Endothelial cell of umbilical vein (primary cell): Measurements from ENCODE around the gene BPTF. TPM values are rescaled to one million over a fixed set of nuclear protein-coding genes. Genes with fewer than 3 reads are reported as not detected.

Source experiments
- Bru-seq: library from RNA; stranded (reverse); fragments of 400-500 nt; gene quantifications from one replicate; lab custom pipeline; 2021; lab: Mats Ljungman, UMichigan
- BruChase-seq, 2 experiments: library from RNA; stranded (reverse); fragments of 400-500 nt; gene quantifications; one replicate each; lab custom pipeline; 2021; lab: Mats Ljungman, UMichigan
- BruUV-seq: library from RNA; stranded (reverse); fragments of 400-500 nt; replicated peaks from 2 replicates; lab custom pipeline; 2021; lab: Mats Ljungman, UMichigan
- CTCF ChIA-PET: fragments of 300-600, 350-600 bp; sonication (Branson Sonifier 250); formaldehyde crosslinking; loops from one replicate; lab custom pipeline; 2021; ENCODE audit warnings: antibody characterized with exemption, inconsistent platforms; lab: Charles Lee
- POLR2A ChIA-PET: fragments of 300-600, 350-600 bp; sonication (Branson Sonifier 250); formaldehyde crosslinking; loops from one replicate; lab custom pipeline; 2021; ENCODE audit warnings: antibody characterized with exemption, inconsistent platforms; lab: Charles Lee
- DNase-seq: peaks from one replicate; pipeline ENCODE4 v3.0.0-alpha.2; 2011; ENCODE audit warnings: low read depth, low spot score
- FAIRE-seq: peaks from 2 replicates; lab custom pipeline; 2011; peaks lifted over from hg19 to GRCh38; lab: Jason Lieb, UNC
- H2AFZ ChIP-seq: 2 replicates; pipeline ENCODE4 v1.6.0; 2012; ENCODE audit warnings: low read depth, low read length, control low read depth, inconsistent platforms
- H3K27ac ChIP-seq: 2 replicates; pipeline ENCODE4 v1.5.1; 2011; ENCODE audit warnings: low read depth, mild to moderate bottlenecking, control low read depth, low read length, moderate library complexity; ENCODE audit not compliant: insufficient read depth
- H3K27me3 ChIP-seq, 2 experiments: 2 replicates each; pipeline versions ENCODE4 v1.6.0 to v1.6.1; 2011; ENCODE audit warnings: low read length in 2 of 2, mixed read lengths in 1 of 2; ENCODE audit not compliant: control insufficient read depth in 2 of 2, insufficient read depth in 2 of 2
- H3K36me3 ChIP-seq, 2 experiments: 2 replicates in 1 of 2; 3 replicates in 1 of 2; pipeline ENCODE4 v1.5.1; 2011; ENCODE audit warnings: low read length in 2 of 2, mild to moderate bottlenecking in 1 of 2, moderate library complexity in 1 of 2; ENCODE audit not compliant: control insufficient read depth in 2 of 2, insufficient read depth in 2 of 2; ENCODE audit errors: extremely low read depth in 1 of 2
- H3K4me1 ChIP-seq: 3 replicates; pipeline ENCODE4 v1.5.1; 2011; ENCODE audit warnings: mild to moderate bottlenecking, low read length; ENCODE audit not compliant: control insufficient read depth, insufficient read depth; ENCODE audit errors: extremely low read depth
- H3K4me2 ChIP-seq: 2 replicates; pipeline ENCODE4 v1.6.1; 2011; ENCODE audit warnings: low read length, control low read depth, mixed read lengths; ENCODE audit not compliant: insufficient read depth
- H3K4me3 ChIP-seq, 3 experiments: fragments of 200-600 bp in 1 of 3; sonication (generic), shearing (Covaris generic) in 1 of 3; replicated peaks in 1 of 3; 2 replicates each; pipeline ENCODE4 v1.5.1; 2011 to 2016; ENCODE audit warnings: control low read depth in 3 of 3, low read length in 3 of 3, mild to moderate bottlenecking in 2 of 3, inconsistent platforms in 1 of 3, low read depth in 1 of 3, moderate library complexity in 1 of 3; ENCODE audit not compliant: insufficient read depth in 1 of 3
- H3K79me2 ChIP-seq: 2 replicates; pipeline ENCODE4 v1.6.0; 2012; ENCODE audit warnings: low read length, inconsistent platforms; ENCODE audit not compliant: control insufficient read depth, insufficient read depth
- H3K9ac ChIP-seq: replicated peaks from 2 replicates; pipeline ENCODE3; 2011; ENCODE audit warnings: low read length, control low read depth; ENCODE audit not compliant: insufficient read depth; ENCODE audit errors: extremely low read depth
- H3K9me1 ChIP-seq: replicated peaks from 3 replicates; pipeline ENCODE4 v1.6.0; 2011; ENCODE audit warnings: mild to moderate bottlenecking, low read length; ENCODE audit not compliant: control insufficient read depth, insufficient read depth; ENCODE audit errors: extremely low read depth
- H3K9me3 ChIP-seq: replicated peaks from 2 replicates; pipeline ENCODE4 v1.5.1; 2012; ENCODE audit warnings: low read length, inconsistent platforms; ENCODE audit not compliant: control insufficient read depth, insufficient read depth
- H4K20me1 ChIP-seq: replicated peaks from 2 replicates; pipeline ENCODE3; 2011; ENCODE audit warnings: mild to moderate bottlenecking, low read length; ENCODE audit not compliant: control insufficient read depth, insufficient read depth; ENCODE audit errors: extremely low read depth
- GATA2 ChIP-seq: IDR thresholded peaks from 2 replicates; pipeline ENCODE4 v1.7.0; 2011; ENCODE audit warnings: low read depth, mild to moderate bottlenecking, moderate library complexity, mixed read lengths, low read length; ENCODE audit not compliant: insufficient read length, insufficient read depth
- JUN ChIP-seq: IDR thresholded peaks from 2 replicates; pipeline ENCODE4 v1.6.1; 2011; ENCODE audit warnings: borderline replicate concordance, low read depth; ENCODE audit not compliant: insufficient read length, insufficient read depth
- MAX ChIP-seq: IDR thresholded peaks from 2 replicates; pipeline ENCODE4 v1.6.1; 2011; ENCODE audit not compliant: insufficient read depth, insufficient read length
- MYC ChIP-seq: IDR thresholded peaks from one replicate; pipeline ENCODE4 v1.6.1; 2011; ENCODE audit warnings: mild to moderate bottlenecking, low read depth, low read length
- POLR2A ChIP-seq: IDR thresholded peaks from 2 replicates; pipeline ENCODE4 v1.6.1; 2012; ENCODE audit warnings: low read depth, mild to moderate bottlenecking, control low read depth, low read length
- POLR2AphosphoS5 ChIP-seq: IDR thresholded peaks from 2 replicates; pipeline ENCODE4 v1.6.1; 2012; ENCODE audit warnings: low read depth, mild to moderate bottlenecking, control low read depth, low read length, moderate library complexity; ENCODE audit not compliant: insufficient read depth
- dilution Hi-C: fragments of 300-500 bp; cut with MboI; formaldehyde crosslinking; loops from one replicate; pipeline ENCODE4 v1.15.0; 2019; ENCODE audit warnings: low sequenced_read_pairs; ENCODE audit not compliant: extremely low pct_ligation_motif_present
- intact Hi-C: fragments of 100-400 bp; cut with micrococcal nuclease; formaldehyde crosslinking; loops from one replicate; pipeline ENCODE4 v1.10.0; 2022
- long read RNA-seq: library from polyadenylated mRNA; stranded (forward); transcript quantifications from one replicate; pipeline ENCODE4 v2.0.0, GENCODE V29; 2021
- polyA minus RNA-seq, 3 experiments: library from RNA; depleted of rRNA, polyadenylated mRNA; stranded (reverse); fragments of >200 nt; gene quantifications; 1 replicate in 1 of 3; 2 replicates in 2 of 3; pipeline ENCODE4 v1.2.3, GENCODE V29; 2011
- polyA plus RNA-seq, 4 experiments: library from polyadenylated mRNA; depleted of rRNA in 3 of 4; stranded (reverse) in 3 of 4; unstranded in 1 of 4; fragments of >200 nt; gene quantifications; 2 replicates each; pipeline versions ENCODE4 v1.2.1 to v1.2.3, GENCODE V29; 2011 to 2012; ENCODE audit warnings: missing spikeins in 1 of 4
- total RNA-seq: library from RNA; stranded (reverse); gene quantifications from 2 replicates; pipeline ENCODE4 v1.2.3, GENCODE V29; 2021
- TF ChIP-seq, protein P1 (sequence below), 2 donors: IDR thresholded peaks; 1 replicate in 1 of 2; 2 replicates in 1 of 2; pipeline ENCODE4 v1.5.1; 2011; ENCODE audit warnings: low read length in 2 of 2, mild to moderate bottlenecking in 2 of 2, moderate library complexity in 2 of 2, control low read depth in 1 of 2, inconsistent platforms in 1 of 2, low read depth in 1 of 2; ENCODE audit not compliant: insufficient read depth in 1 of 2; ENCODE audit errors: extremely low read depth in 1 of 2

Gene BPTF, protein sequence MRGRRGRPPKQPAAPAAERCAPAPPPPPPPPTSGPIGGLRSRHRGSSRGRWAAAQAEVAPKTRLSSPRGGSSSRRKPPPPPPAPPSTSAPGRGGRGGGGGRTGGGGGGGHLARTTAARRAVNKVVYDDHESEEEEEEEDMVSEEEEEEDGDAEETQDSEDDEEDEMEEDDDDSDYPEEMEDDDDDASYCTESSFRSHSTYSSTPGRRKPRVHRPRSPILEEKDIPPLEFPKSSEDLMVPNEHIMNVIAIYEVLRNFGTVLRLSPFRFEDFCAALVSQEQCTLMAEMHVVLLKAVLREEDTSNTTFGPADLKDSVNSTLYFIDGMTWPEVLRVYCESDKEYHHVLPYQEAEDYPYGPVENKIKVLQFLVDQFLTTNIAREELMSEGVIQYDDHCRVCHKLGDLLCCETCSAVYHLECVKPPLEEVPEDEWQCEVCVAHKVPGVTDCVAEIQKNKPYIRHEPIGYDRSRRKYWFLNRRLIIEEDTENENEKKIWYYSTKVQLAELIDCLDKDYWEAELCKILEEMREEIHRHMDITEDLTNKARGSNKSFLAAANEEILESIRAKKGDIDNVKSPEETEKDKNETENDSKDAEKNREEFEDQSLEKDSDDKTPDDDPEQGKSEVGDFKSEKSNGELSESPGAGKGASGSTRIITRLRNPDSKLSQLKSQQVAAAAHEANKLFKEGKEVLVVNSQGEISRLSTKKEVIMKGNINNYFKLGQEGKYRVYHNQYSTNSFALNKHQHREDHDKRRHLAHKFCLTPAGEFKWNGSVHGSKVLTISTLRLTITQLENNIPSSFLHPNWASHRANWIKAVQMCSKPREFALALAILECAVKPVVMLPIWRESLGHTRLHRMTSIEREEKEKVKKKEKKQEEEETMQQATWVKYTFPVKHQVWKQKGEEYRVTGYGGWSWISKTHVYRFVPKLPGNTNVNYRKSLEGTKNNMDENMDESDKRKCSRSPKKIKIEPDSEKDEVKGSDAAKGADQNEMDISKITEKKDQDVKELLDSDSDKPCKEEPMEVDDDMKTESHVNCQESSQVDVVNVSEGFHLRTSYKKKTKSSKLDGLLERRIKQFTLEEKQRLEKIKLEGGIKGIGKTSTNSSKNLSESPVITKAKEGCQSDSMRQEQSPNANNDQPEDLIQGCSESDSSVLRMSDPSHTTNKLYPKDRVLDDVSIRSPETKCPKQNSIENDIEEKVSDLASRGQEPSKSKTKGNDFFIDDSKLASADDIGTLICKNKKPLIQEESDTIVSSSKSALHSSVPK (N-terminal part only)
- total RNA-seq (78.6 and 88.1 TPM in 2 replicates), polyA plus RNA-seq (41.0 and 47.7 TPM in 2 replicates), polyA minus RNA-seq (111 and 121 TPM in 2 replicates), Bru-seq, nascent RNA (percentile 86 among the genes with signal in this experiment), BruChase-seq, experiment 1, labeled RNA remaining after a 6-hour chase (percentile 88 among the genes with signal in this experiment), BruChase-seq, experiment 2, labeled RNA remaining after a 2-hour chase (percentile 88 among the genes with signal in this experiment)
- 37.8 and 41.5 TPM in 2 replicates for polyA plus RNA-seq (2011; cell fraction: cytosol; rRNA removed)
- 88.1 and 105 TPM in 2 replicates for polyA plus RNA-seq (2011; cell fraction: nucleus; rRNA removed)
- 40.8 and 51.1 TPM in 2 replicates for polyA plus RNA-seq (2012)
- polyA minus RNA-seq (2011; cell fraction: cytosol; rRNA and poly(A)+ RNA removed), result 41.9 TPM
- polyA minus RNA-seq (2011; cell fraction: nucleus; rRNA and poly(A)+ RNA removed), result 139 and 186 TPM in 2 replicates
- long read RNA-seq, partial matches to known transcripts, result 10 of 14 reads
- long read RNA-seq, other reads (novel, unspliced or antisense), result 4 of 14 reads

DNA sequence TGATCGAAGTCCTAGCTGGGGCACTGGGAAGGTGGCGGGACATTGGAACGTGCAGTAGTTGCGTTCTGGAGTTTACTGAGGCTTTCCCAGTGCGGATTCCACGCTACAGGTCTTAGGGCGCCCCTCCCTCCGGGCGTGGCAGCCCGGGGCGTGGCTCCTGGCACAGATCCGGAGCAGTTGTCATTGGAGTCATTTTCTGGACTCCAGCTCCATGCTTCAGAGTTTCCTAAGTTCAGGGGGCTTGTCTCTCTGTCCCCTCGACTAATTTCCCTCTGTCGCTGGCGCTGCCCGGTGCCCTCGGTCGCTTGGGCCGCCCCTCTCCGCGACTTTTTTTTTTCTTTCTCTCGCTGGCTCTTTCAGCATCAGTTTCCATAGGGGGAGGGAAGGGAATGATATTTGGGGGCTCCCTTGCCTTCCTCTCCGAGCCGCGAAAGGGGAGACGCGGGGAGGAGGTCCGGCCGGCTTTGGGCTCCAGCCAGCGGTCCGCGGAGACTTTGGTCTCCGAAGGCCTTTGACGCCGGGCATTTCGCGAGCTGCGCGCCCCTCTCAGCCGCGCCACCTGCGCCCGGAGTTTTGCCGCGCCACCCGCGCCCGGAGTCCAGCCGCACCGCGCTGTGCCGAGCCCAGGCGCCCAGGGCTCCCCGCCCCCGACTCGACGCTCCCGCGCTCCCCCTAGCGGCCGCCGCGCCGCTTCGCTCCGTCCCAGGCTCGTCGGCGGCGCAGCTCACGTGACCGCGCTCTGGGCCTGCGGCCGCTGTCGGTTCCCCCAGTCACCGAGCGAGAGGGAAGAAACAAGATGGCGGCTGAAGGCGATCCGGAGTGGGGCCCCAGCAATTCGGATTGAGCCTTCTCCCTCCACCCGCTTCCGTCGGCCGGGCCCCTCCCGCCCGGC lies at the start of gene BPTF:
Gene BPTF (plus strand): TSS at position 769 of the 892 bp plus-strand sequence. CDS start 222 bp downstream, outside the sequence.
- POLR2A ChIA-PET, result interaction anchor here (0.6 to 0.7 kb wide), 2 partner anchors 127 to 389 kb away, joined by 3 to 4 read pairs; no protein-coding TSS in a partner anchor
- CTCF ChIA-PET, result interaction anchor here (0.9 to 2.5 kb wide), 3 partner anchors 25 to 451 kb away, joined by 3 to 15 read pairs (median 5); partner anchors contain the start of gene NOL11

More for the DNA sequence above, at the start of gene BPTF:
- dilution Hi-C loops (no loop called here), intact Hi-C loops (loop anchor here (1.0 kb wide), 3 partner anchors 25 to 451 kb away; partner anchors contain the start of gene NOL11)
- H3K27ac ChIP-seq, result no peak within 1 kb of the TSS
- peak; percentile 89 for DNase-seq
- no peaks in the 10 kb centered on the region for H3K27me3 ChIP-seq
- H3K9me1 ChIP-seq, result no peaks in the 10 kb centered on the region
- TSS peak; percentile 37 for BruUV-seq
- no peaks in the 10 kb centered on the region for H3K36me3 ChIP-seq
- peaks cover 6% of the 10 kb centered on the region for H4K20me1 ChIP-seq
- peak within 1 kb of the TSS; percentile 47 for H3K9ac ChIP-seq
- H3K4me2 ChIP-seq, result peak within 1 kb of the TSS; percentile 92
- H3K79me2 ChIP-seq, result peaks cover 35% of the 10 kb centered on the region
- TF ChIP-seq POLR2A (peak; percentile 71), MYC (no peak), MAX (peak; percentile 90), POLR2AphosphoS5 (peak; percentile 89), GATA2 (no peak), JUN (no peak)
- TF ChIP-seq, protein P1, sequence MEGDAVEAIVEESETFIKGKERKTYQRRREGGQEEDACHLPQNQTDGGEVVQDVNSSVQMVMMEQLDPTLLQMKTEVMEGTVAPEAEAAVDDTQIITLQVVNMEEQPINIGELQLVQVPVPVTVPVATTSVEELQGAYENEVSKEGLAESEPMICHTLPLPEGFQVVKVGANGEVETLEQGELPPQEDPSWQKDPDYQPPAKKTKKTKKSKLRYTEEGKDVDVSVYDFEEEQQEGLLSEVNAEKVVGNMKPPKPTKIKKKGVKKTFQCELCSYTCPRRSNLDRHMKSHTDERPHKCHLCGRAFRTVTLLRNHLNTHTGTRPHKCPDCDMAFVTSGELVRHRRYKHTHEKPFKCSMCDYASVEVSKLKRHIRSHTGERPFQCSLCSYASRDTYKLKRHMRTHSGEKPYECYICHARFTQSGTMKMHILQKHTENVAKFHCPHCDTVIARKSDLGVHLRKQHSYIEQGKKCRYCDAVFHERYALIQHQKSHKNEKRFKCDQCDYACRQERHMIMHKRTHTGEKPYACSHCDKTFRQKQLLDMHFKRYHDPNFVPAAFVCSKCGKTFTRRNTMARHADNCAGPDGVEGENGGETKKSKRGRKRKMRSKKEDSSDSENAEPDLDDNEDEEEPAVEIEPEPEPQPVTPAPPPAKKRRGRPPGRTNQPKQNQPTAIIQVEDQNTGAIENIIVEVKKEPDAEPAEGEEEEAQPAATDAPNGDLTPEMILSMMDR (IDR thresholded peaks at IDR 0.05; ENCODE audit: extremely low read depth in 1 of 2, insufficient read depth in 1 of 2, low read depth in 1 of 2, low read length in 2 of 2), result peak; percentile 91 to 98
- FAIRE-seq, result peak; percentile 83
- H3K4me1 ChIP-seq, result peaks cover 13% of the 10 kb centered on the region
- peak within 1 kb of the TSS; percentile 68 for H2AFZ ChIP-seq
- H3K9me3 ChIP-seq, result no peaks in the 10 kb centered on the region
- peak within 1 kb of the TSS; percentile 60 to 83 (median 78) for H3K4me3 ChIP-seq
